ENCODE data around the gene LRCH4. TPM values are rescaled to one million over a fixed set of nuclear protein-coding genes. Genes with fewer than 3 reads are reported as not detected.

Gene LRCH4
- total and polyA plus RNA-seq, 9 of the 15 experiments (the other 6 are each of a cell fraction or from before 2014, with no cell fraction given), result 0.06 to 63.3 (median 15.0) TPM

DNA sequence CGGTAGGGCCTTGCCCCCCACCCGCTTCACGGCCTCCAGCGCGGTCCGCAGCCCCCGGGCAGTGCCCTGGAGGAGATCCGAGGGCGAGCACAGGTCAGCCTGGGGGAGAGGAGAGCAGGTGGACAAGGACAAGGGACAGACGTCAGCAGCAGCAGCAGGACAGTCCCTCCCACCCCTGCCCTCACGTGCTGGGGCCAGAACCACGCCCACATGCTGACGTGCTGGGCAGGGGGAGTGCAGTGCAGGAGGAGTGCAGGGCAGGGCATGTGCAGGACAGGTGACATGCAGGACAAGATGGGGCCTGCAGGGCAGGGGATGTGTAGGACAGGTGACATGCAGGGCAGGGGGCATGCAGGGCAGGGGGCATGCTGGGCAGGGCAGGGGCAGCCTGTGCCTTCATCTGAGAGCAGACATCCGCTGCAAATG, 10.7 kb downstream of the LRCH4 start:
- H3K9me1 ChIP-seq (ENCODE audit: control insufficient read depth, insufficient read depth, low read length), result peaks cover 4% of the 10 kb centered on the region
- peaks cover 64% of the 10 kb centered on the region for H3K36me3 ChIP-seq (ENCODE audit: control insufficient read depth, insufficient read depth, low read length)
- 60% methylated on average over 8 of the region's 14 CpGs for WGBS (ENCODE audit: insufficient coverage, low coverage, missing lambda C conversion rate)
- H3K9ac ChIP-seq (ENCODE audit: insufficient read depth in 1 of 2, low read depth in 2 of 2, low read length in 2 of 2), result no peak overlapping the region; a peak in 1 of 4 replicates
- ChIA-PET CTCF (ENCODE audit: low intra/inter-chr PET ratio) (no interaction called here), POLR2A (interaction anchor here (3.6 kb wide), 1 partner anchor 11 kb away, joined by 27 read pairs; the partner anchor contains the start of genes FBXO24 and LRCH4)
- no peak overlapping the region for H3K4me3 ChIP-seq
- in situ Hi-C loops (cut with MboI), result no loop called here
- H4K20me1 ChIP-seq (replicated peaks; ENCODE audit: control insufficient read depth, insufficient read depth, low read length), result no peaks in the 10 kb centered on the region
- FAIRE-seq, result no peak
- no peaks in the 10 kb centered on the region for H3K9me3 ChIP-seq (replicated peaks; ENCODE audit: control insufficient read depth, insufficient read depth, low read depth, low read length)
- H3K4me2 ChIP-seq (ENCODE audit: insufficient read depth, low read length), result no peak overlapping the region
- no TSS peak for BruUV-seq (replicated peaks)
- no peaks in the 10 kb centered on the region for H3K79me2 ChIP-seq (ENCODE audit: control insufficient read depth, insufficient read depth, low read length)
- H3K27ac ChIP-seq (ENCODE audit: extremely low read depth, low read depth, low read length), result no peak overlapping the region
- H3K4me1 ChIP-seq (replicated peaks in 1 of 2; ENCODE audit: control insufficient read depth in 2 of 2, insufficient read depth in 2 of 2, low read length in 2 of 2), result peaks cover 0 to 73% of the 10 kb centered on the region in 2 experiments; a peak in 3 of 5 replicates
- no peak overlapping the region for H2AFZ ChIP-seq (ENCODE audit: low read depth, low read length)
- no peaks in the 10 kb centered on the region for H3K27me3 ChIP-seq (ENCODE audit: control insufficient read depth in 2 of 2, insufficient read depth in 2 of 2, low read length in 2 of 2)
- intact Hi-C loops (cut with micrococcal nuclease), result no loop called here
- DNase-seq (ENCODE audit: extremely low read depth in 1 of 4, low spot score in 3 of 4), result peak in 2 of 4 experiments; percentile 46 to 49
- ATAC-seq, result peak; percentile 59
- TF ChIP-seq POLR2G (IDR thresholded peaks at IDR 0.05; ENCODE audit: low read depth, low read length) (0 out of 2 replicates have a peak, but pooled peaks have one; percentile 41), RBFOX2 (IDR thresholded peaks at IDR 0.05; ENCODE audit: low read depth, low read length) (peak; percentile 50; the same call in 1 of the 2 replicates), KAT8 (IDR thresholded peaks at IDR 0.05; ENCODE audit: low read depth) (no peak), SIN3B (IDR thresholded peaks at IDR 0.05; ENCODE audit: low read depth) (no peak), TAF7 (tag; IDR thresholded peaks at IDR 0.05) (no peak), ZBTB49 (CRISPR knock-in tag; IDR thresholded peaks at IDR 0.05; ENCODE audit: borderline replicate concordance) (no peak), EZH2 (IDR thresholded peaks at IDR 0.05; ENCODE audit: borderline replicate concordance, low read depth, low read length) (no peak), SMARCB1 (IDR thresholded peaks at IDR 0.05; ENCODE audit: insufficient read length, low read depth) (no peak), ZNF24 (IDR thresholded peaks at IDR 0.05) (no peak), LEF1 (IDR thresholded peaks at IDR 0.05) (no peak), CREM (IDR thresholded peaks at IDR 0.05; ENCODE audit: low read depth) (peak; percentile 50; the same call in 1 of the 2 replicates), USF1 (CRISPR knock-in tag; IDR thresholded peaks at IDR 0.05) (peak; percentile 85), ZNF584 (CRISPR knock-in tag; IDR thresholded peaks at IDR 0.05; ENCODE audit: low read depth) (no peak), RBM22 (IDR thresholded peaks at IDR 0.05; ENCODE audit: low read depth, low read length, poor library complexity, severe bottlenecking) (peak; percentile 44), USF2 (CRISPR knock-in tag; IDR thresholded peaks at IDR 0.05) (peak; percentile 66), ESRRB (CRISPR knock-in tag; IDR thresholded peaks at IDR 0.05; ENCODE audit: borderline replicate concordance) (no peak)
- TF ChIP-seq, protein P1, sequence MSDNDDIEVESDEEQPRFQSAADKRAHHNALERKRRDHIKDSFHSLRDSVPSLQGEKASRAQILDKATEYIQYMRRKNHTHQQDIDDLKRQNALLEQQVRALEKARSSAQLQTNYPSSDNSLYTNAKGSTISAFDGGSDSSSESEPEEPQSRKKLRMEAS (CRISPR knock-in tag; IDR thresholded peaks at IDR 0.05), result peak; percentile 55
- TF ChIP-seq, protein P2, sequence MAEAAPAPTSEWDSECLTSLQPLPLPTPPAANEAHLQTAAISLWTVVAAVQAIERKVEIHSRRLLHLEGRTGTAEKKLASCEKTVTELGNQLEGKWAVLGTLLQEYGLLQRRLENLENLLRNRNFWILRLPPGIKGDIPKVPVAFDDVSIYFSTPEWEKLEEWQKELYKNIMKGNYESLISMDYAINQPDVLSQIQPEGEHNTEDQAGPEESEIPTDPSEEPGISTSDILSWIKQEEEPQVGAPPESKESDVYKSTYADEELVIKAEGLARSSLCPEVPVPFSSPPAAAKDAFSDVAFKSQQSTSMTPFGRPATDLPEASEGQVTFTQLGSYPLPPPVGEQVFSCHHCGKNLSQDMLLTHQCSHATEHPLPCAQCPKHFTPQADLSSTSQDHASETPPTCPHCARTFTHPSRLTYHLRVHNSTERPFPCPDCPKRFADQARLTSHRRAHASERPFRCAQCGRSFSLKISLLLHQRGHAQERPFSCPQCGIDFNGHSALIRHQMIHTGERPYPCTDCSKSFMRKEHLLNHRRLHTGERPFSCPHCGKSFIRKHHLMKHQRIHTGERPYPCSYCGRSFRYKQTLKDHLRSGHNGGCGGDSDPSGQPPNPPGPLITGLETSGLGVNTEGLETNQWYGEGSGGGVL (CRISPR knock-in tag; IDR thresholded peaks at IDR 0.05), result no peak

All from K562 (cell line).